Brain microvascular endothelial cell (primary cell): ENCODE data around the gene DAZL.
A peak's percentile ranks its signal among the peaks of the same experiment; 100 is the strongest.

ENCODE experiments used
- DNase-seq: peaks from one replicate; pipeline ENCODE4 v3.0.0-alpha.2; 2020
- H3K27ac ChIP-seq: fragments of 250-450 bp; sonication (Bioruptor Pico); 2 replicates; pipeline ENCODE4 v1.5.1; 2020; ENCODE audit warnings: mild to moderate bottlenecking, moderate library complexity
- H3K27me3 ChIP-seq: fragments of 250-450 bp; sonication (Bioruptor Pico); replicated peaks from 2 replicates; pipeline ENCODE4 v1.5.1; 2020; ENCODE audit warnings: mild to moderate bottlenecking
- H3K36me3 ChIP-seq: fragments of 250-450 bp; sonication (Bioruptor Pico); replicated peaks from 2 replicates; pipeline ENCODE4 v1.5.1; 2020; ENCODE audit warnings: mild to moderate bottlenecking
- H3K4me3 ChIP-seq: 2 replicates; pipeline ENCODE4 v1.5.1; 2011; ENCODE audit warnings: low read depth, mild to moderate bottlenecking, control low read depth, low read length, moderate library complexity
- in situ Hi-C: cut with HindIII; loops from 2 replicates; pipeline ENCODE4 v1.10.0; 2017; ENCODE audit warnings: low sequenced_read_pairs, low pct_ligation_motif_present
- TF ChIP-seq, protein P1 (sequence below): IDR thresholded peaks from 2 replicates; pipeline ENCODE4 v1.5.1; 2011; ENCODE audit warnings: low read depth, mild to moderate bottlenecking, moderate library complexity, low read length, control low read depth, inconsistent platforms; ENCODE audit errors: missing control alignments

Gene DAZL

GRCh38 chr3:16551342-16551976 is 53.8 kb downstream of the DAZL start:
- no peaks in the 10 kb centered on the region for H3K36me3 ChIP-seq
- TF ChIP-seq, protein P1, sequence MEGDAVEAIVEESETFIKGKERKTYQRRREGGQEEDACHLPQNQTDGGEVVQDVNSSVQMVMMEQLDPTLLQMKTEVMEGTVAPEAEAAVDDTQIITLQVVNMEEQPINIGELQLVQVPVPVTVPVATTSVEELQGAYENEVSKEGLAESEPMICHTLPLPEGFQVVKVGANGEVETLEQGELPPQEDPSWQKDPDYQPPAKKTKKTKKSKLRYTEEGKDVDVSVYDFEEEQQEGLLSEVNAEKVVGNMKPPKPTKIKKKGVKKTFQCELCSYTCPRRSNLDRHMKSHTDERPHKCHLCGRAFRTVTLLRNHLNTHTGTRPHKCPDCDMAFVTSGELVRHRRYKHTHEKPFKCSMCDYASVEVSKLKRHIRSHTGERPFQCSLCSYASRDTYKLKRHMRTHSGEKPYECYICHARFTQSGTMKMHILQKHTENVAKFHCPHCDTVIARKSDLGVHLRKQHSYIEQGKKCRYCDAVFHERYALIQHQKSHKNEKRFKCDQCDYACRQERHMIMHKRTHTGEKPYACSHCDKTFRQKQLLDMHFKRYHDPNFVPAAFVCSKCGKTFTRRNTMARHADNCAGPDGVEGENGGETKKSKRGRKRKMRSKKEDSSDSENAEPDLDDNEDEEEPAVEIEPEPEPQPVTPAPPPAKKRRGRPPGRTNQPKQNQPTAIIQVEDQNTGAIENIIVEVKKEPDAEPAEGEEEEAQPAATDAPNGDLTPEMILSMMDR = no peak
- in situ Hi-C loops = no loop called here
- no peaks in the 10 kb centered on the region for H3K27me3 ChIP-seq
- DNase-seq = no peak
- no peak overlapping the region for H3K27ac ChIP-seq
- no peak overlapping the region for H3K4me3 ChIP-seq

- Histone ChIP-seq H3K27ac (no peak overlapping the region), H3K36me3 (no peaks in the 10 kb centered on the region), H3K27me3 (no peaks in the 10 kb centered on the region), H3K4me3 (no peak overlapping the region)
- TF ChIP-seq, protein P1 = peak; percentile 84
- peak; percentile 90 for DNase-seq
- in situ Hi-C loops = no loop called here
Measured at GRCh38 chr3:16550676-16551341, 54.4 kb downstream of the DAZL start.

DNA sequence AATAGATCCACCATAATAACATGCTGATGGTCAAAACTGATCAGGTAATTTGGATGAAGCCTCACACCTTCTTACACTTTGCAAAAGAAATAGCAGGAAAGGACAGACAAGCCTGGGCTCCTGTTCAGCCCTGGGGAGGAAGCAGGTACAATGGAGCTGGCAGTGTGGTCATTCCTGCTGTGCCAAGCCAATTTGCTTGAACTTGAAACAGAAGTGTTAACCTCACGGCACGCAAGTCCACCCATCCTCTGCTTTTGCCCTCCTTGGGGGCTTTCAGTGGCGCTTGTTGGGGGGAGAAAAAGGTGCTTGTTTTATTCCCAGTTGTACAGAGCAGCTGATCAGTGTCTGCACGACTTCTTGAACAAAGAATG is 54.9 kb downstream of the DAZL start:
- Histone ChIP-seq H3K36me3 (no peaks in the 10 kb centered on the region), H3K27ac (no peak overlapping the region), H3K27me3 (no peaks in the 10 kb centered on the region), H3K4me3 (no peak overlapping the region)
- in situ Hi-C loops = no loop called here
- no peak for DNase-seq
- TF ChIP-seq, protein P1 = no peak

GRCh38 chr3:16548721-16549120 is 56.5 kb downstream of the DAZL start:
- no peaks in the 10 kb centered on the region for H3K27me3 ChIP-seq
- H3K36me3 ChIP-seq = no peaks in the 10 kb centered on the region
- DNase-seq = peak; percentile 79
- no peak overlapping the region for H3K27ac ChIP-seq
- in situ Hi-C loops = loop anchor here (10.0 kb wide), 1 partner anchor 274 kb away; no protein-coding TSS in a partner anchor
- TF ChIP-seq, protein P1 = no peak
- H3K4me3 ChIP-seq = no peak overlapping the region

DNA sequence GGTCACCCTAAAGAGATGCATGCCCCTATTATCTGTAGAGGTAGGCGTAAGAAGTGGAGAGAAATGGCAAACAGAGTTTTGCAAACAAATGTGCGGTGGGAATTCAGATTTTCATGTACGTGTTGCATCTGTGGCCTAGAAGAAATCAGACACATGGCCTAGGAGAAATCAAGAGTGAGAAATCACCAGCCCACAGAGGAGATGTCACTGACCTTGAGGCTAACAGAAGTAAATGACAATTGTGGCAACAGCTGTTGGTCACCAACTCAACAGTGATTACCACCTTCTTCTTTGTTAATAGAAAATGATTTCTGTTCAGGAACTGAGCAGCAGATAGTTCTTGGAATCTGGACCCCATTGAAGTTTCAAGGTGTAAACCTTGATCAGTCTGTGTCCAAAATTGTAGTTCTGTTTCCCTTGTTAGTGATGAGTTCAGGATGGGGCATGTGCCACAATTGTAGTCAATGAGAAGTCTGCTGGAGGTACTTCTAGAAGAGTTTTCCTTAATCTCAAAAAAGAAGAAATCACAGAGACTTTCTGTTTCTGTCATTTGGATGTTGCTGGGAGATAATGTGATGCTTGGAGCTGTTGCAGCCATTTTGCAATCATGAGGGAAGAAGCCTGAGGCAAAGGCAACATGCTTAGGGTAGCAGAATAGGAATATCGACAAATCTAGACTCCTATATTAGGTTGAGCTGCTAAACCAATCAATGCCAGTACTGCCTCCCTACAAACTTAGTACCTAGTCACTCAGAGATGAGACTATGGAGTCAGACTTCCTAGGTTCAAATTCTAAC is 57.5 kb downstream of the DAZL start:
- no peaks in the 10 kb centered on the region for H3K27me3 ChIP-seq
- in situ Hi-C loops = loop anchor here (10.0 kb wide), 1 partner anchor 273 kb away; no protein-coding TSS in a partner anchor
- TF ChIP-seq, protein P1 = no peak
- no peak for DNase-seq
- H3K36me3 ChIP-seq = no peaks in the 10 kb centered on the region
- H3K27ac ChIP-seq = no peak overlapping the region
- no peak overlapping the region for H3K4me3 ChIP-seq
